Osteocyte (in vitro differentiated cells): ENCODE measurements around the gene CD3G. TPM values are rescaled to one million over a fixed set of nuclear protein-coding genes. Genes with fewer than 3 reads are reported as not detected.

ENCODE experiments used
- DNase-seq: peaks from one replicate; pipeline ENCODE4 v3.0.0; 2021; ENCODE audit warnings: mixed read lengths; ENCODE audit not compliant: unreplicated experiment; ENCODE audit errors: extremely low spot score
- H3K27ac Mint-ChIP-seq: one replicate; pipeline ENCODE4 v1.8.0; 2021; ENCODE audit warnings: mild to moderate bottlenecking, mixed read lengths; ENCODE audit not compliant: unreplicated experiment
- H3K27me3 Mint-ChIP-seq: one replicate; pipeline ENCODE4 v1.8.0; 2021; ENCODE audit warnings: mixed read lengths; ENCODE audit not compliant: unreplicated experiment
- H3K36me3 Mint-ChIP-seq: one replicate; pipeline ENCODE4 v1.8.0; 2021; ENCODE audit warnings: mixed read lengths; ENCODE audit not compliant: unreplicated experiment
- H3K4me1 Mint-ChIP-seq: one replicate; pipeline ENCODE4 v1.8.0; 2021; ENCODE audit warnings: mixed read lengths; ENCODE audit not compliant: unreplicated experiment
- H3K4me3 Mint-ChIP-seq: one replicate; pipeline ENCODE4 v1.8.0; 2021; ENCODE audit warnings: mild to moderate bottlenecking, moderate library complexity, mixed read lengths; ENCODE audit not compliant: unreplicated experiment
- H3K9me3 Mint-ChIP-seq: one replicate; pipeline ENCODE4 v1.8.0; 2021; ENCODE audit warnings: mixed read lengths; ENCODE audit not compliant: unreplicated experiment
- CTCF ChIP-seq: fragments of 200-600 bp; sonication (generic); IDR thresholded peaks from 2 replicates; pipeline ENCODE4 v1.5.0; 2021; ENCODE audit warnings: antibody characterized with exemption, mild to moderate bottlenecking, moderate library complexity
- total RNA-seq: library from RNA; stranded (reverse); gene quantifications from 2 replicates; pipeline ENCODE4 v1.2.1, GENCODE V29; 2021

Gene CD3G
- total RNA-seq, 1 donor from 2014 or later, result not detected

DNA sequence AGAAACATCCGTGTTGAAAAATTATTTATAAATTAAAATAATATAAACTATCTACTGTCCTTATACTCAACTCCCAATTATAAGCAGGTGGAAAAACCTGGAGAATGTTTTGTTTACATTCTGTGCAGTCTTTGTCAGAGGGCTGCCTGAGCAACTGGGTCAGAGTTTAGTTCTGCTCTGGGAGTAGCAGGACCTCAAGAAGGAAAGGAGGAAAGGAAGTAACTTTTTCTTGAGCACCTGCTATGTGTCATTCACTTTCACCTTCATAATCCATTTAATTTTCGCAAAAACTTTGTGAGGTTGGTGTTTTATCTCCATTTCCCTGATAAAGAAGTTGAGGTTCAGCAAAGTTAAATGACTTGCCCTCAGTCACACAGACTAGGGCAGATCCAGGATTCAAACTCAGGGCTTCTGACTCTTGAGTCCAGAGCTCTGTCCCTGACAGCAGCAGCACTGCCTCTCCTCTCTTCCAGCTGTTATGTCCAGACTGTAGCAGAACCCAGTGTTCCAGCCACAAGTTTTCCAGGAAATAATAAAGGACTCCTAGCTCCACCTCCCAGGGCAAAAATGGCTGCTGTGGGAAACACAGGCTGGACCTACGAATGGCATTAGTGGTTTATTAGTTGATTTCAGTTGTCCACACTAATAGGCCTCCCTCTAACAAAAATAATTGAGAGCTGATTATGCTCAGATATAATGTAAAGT is 33.2 kb upstream of the CD3G start:
- H3K36me3 Mint-ChIP-seq, result no peaks in the 10 kb centered on the region
- H3K4me3 Mint-ChIP-seq, result no peak overlapping the region
- no peaks in the 10 kb centered on the region for H3K4me1 Mint-ChIP-seq
- TF ChIP-seq CTCF, result no peak
- H3K27me3 Mint-ChIP-seq, result peaks cover 39% of the 10 kb centered on the region
- no peak overlapping the region for H3K27ac Mint-ChIP-seq
- H3K9me3 Mint-ChIP-seq, result no peaks in the 10 kb centered on the region
- DNase-seq, result no peak

- Mint-ChIP-seq H3K4me3 (no peak overlapping the region), H3K27me3 (peaks cover 41% of the 10 kb centered on the region), H3K4me1 (peaks cover 5% of the 10 kb centered on the region), H3K36me3 (no peaks in the 10 kb centered on the region), H3K9me3 (no peaks in the 10 kb centered on the region), H3K27ac (no peak overlapping the region)
- no peak for DNase-seq
- no peak for TF ChIP-seq CTCF
These were observed 32.6 kb upstream of the CD3G start for GRCh38 chr11:118311518-118311917.

DNA sequence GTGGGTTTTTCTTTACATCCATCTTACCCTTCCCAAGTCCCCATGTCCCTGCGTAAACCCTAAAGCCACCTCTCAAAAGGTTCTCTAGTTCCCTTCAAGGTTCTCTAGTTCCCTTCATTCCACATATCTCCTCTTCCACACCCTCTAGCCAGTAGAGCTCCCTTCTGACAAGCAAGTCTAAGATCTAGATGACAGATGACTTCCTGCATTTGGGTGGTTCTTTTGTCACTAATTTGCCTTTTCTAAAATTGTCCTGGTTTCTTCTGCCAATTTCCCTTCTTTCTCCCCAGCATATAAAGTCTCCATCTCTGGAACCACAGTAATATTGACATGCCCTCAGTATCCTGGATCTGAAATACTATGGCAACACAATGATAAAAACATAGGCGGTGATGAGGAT is 31.8 kb upstream of the CD3G start:
- TF ChIP-seq CTCF, result no peak
- Mint-ChIP-seq H3K4me1 (peaks cover 5% of the 10 kb centered on the region), H3K27ac (no peak overlapping the region), H3K4me3 (no peak overlapping the region), H3K9me3 (no peaks in the 10 kb centered on the region), H3K27me3 (peaks cover 45% of the 10 kb centered on the region), H3K36me3 (peaks cover 1% of the 10 kb centered on the region)
- no peak for DNase-seq

- Mint-ChIP-seq H3K27me3 (peaks cover 46% of the 10 kb centered on the region), H3K4me3 (no peak overlapping the region), H3K4me1 (peaks cover 5% of the 10 kb centered on the region), H3K9me3 (no peaks in the 10 kb centered on the region), H3K27ac (no peak overlapping the region), H3K36me3 (peaks cover 2% of the 10 kb centered on the region)
- DNase-seq, result no peak
- TF ChIP-seq CTCF, result no peak
These were observed 30.9 kb upstream of the CD3G start for GRCh38 chr11:118313242-118313641.

- peaks cover 49% of the 10 kb centered on the region for H3K27me3 Mint-ChIP-seq
- TF ChIP-seq CTCF, result no peak
- no peak overlapping the region for H3K4me3 Mint-ChIP-seq
- H3K4me1 Mint-ChIP-seq, result peaks cover 5% of the 10 kb centered on the region
- no peak overlapping the region for H3K27ac Mint-ChIP-seq
- DNase-seq, result no peak
- no peaks in the 10 kb centered on the region for H3K9me3 Mint-ChIP-seq
- peaks cover 2% of the 10 kb centered on the region for H3K36me3 Mint-ChIP-seq
These were observed 29.1 kb upstream of the CD3G start for GRCh38 chr11:118314988-118315411.
